NCI-H1092 treated with DMSO at 0.1 percent for 48 hours (cell line): Measurements from ENCODE around the gene GPR155.

ENCODE experiments used
- DNase-seq: peaks from one replicate; lab custom pipeline; 2025; lab: John Stamatoyannopoulos, UW

The GPR155 gene

DNA sequence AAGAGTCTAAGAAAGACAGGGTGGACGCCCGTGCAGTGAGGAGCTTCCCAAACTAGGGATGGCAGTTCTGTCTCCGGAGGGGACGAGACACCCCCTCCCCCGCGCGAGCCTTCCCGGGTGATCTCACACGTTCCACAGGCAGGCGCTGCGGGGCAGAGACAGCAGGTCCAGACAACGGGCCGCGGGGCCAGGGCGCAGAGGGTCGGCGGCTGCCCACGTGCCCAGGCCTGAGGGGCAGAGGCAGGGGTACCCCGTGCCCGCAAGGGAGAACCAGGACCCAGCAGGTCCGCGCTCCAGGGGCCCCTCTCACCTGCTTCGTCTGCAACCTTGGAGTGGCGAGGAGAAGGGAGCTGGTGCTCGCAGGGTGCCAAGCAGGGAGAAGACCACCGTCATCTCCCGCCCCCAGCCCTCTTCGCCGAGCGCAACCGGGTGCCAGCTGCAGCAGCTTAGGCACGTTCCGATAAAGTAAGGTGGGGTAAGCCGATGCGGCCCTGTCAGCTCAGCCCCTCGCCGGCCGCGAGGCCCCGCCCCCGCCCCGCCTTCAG, at the start of gene GPR155:
Gene GPR155, minus strand, starts transcription at position 467 of the 545 bp plus-strand sequence. CDS start 5,073 bp downstream, outside the sequence.
- peak; percentile 53 for DNase-seq

DNA sequence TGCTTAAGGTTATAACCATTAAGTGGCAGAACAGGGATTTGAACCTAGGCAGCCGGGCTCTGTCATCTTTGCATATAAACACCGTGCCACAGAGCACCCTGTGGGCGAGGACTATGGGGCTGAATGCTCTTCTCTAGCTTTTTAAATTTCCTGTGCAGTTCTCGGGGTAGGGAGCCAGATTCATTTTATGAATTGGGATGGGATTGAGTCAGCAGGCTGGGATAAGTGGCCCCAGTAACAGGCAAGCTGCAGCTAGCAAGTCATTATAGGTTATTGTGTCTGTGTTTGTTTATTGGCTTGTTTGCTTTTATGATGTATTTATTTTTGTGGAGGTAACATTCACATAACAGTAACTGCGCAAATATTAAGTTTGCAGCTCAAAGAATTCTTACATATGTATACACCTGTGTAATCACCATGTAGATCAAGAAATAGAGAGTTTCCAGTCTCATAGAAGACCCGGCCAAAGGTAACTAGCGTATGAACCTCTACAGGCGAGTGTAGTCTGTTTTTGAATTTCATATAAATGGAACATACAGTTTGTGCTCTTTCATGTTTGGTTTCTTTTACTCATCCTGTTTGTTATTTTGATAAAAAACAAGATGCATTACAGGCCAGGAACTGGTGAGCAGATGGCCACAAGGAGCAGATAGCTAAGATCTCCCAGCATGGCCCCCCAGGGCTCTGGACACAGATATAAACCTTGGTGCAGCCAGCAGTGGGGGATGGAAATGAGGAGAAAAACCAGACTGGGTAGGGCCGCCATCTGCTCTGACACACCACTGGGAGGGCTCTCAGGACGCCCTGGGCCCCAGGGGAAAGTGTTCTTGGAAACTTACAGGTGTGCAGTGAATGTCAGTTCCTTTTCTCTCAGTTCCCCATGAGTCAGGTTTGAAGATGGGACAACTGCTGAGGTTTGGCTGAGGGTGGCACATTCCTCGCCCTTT, 49.2 kb upstream of the GPR155 start:
- DNase-seq = peak; percentile 35

DNA sequence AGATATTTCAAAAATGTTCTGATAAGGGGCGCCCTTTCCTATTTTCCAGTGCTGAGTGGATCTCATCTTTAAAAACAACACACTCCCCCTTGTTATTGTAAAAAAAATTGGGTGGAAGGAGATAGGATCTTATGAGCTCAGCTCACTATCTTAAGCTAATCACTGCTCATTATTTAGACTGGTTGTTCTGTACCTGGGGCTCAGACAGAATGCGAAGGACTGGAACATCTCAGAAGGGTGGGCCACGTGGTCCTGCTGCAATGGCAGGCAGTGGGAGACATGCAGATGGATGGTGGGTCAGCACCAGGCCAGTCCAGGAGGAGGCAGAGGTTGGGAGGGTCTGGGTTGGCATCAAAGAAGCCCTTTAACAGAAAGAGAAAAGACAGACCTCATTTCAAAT, 48.3 kb upstream of the GPR155 start:
- DNase-seq = no peak

- no peak for DNase-seq
These were observed 43.1 kb upstream of the GPR155 start for GRCh38 chr2:174529916-174530315.

DNA sequence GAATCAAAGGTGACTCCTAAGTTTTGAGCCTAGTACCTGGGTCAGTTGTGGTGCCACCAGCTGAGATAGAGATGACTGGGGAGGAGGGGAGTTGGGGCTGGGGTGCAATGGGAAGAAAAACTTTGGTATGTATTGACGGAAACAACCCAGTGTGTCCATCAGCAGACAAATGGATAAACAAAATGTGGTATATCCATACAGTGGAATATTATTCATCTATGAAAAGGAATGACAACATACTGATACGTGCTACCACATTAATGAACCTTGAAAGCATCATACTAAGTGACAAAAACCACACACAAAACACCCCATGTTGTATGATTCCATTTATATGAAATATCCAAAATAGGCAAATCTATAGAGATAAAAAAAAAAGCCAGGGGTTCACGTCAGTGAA, 41.1 kb upstream of the GPR155 start:
- DNase-seq = no peak

DNA sequence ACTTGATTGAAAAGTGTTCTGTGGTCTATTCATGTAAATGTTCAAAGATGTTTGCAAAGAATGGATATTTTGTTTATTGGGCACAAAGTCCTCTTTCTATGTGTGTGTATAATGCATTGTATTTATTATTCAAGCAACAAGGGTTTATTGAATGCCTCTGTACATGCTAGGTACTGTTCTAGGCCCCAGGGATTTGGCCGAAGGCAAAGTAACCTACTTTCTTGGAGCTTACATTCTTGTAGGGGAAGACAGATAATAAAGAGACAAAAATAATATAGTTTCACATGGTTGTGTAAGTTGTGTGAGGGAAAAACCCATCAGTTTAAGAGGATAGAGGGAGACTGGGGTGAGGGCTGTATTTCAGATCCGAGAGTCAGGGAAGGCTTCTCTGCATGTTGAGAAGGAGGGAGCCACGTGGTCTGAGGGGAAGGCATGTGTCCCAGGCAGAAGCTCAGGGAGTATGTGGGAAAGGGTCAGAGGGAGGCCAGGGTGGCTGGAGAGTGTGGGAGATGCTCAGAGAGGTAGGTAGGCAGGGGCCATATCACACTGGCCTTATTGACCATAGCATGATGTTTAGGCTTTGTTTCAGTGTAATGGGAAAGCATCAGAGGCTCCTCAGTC, 40.4 kb upstream of the GPR155 start:
- DNase-seq = no peak

GRCh38 chr2:174524527-174524926, 37.7 kb upstream of the GPR155 start:
- DNase-seq = no peak

DNA sequence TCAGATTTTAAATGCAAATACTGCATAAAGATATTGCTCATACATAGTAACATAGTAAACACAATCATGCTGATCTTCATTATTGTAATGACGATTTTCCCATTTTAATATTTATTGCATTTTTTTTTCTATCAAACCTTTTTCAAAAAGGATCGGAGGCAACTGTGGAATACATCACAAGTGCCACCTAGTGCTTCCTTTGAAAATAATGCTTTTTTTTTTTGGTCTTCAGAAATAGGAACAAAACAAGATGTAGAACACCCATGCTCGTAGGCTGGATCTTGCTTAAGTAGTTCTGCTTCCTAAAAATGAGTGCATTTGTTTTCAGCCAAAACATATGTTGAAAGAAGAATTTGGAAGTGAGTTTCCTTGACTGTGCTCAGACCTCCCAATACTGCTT, 35.7 kb upstream of the GPR155 start:
- no peak for DNase-seq

DNA sequence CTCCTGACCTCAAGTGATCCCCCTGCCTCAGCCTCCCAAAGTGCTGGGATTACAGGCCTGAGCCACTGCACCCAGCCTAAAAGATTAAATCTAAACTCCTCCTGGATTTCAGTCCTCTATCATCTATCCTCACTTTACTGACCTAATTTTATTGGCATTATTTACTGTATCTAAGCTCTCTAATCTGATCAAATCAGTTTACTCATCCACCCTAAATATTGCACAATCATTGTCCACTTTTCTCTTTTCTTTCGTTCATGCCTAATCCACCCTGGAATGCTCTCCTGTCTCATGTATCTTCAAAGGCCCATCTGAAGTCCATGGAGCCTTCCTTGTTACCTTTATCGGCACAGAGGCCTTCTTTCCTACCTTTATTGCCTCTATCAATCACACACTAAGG, 31.6 kb upstream of the GPR155 start:
- DNase-seq = no peak

GRCh38 chr2:174516501-174517378, 29.9 kb upstream of the GPR155 start:
- no peak for DNase-seq

- DNase-seq = no peak
These were observed 25.5 kb upstream of the GPR155 start for GRCh38 chr2:174512345-174512744.

DNA sequence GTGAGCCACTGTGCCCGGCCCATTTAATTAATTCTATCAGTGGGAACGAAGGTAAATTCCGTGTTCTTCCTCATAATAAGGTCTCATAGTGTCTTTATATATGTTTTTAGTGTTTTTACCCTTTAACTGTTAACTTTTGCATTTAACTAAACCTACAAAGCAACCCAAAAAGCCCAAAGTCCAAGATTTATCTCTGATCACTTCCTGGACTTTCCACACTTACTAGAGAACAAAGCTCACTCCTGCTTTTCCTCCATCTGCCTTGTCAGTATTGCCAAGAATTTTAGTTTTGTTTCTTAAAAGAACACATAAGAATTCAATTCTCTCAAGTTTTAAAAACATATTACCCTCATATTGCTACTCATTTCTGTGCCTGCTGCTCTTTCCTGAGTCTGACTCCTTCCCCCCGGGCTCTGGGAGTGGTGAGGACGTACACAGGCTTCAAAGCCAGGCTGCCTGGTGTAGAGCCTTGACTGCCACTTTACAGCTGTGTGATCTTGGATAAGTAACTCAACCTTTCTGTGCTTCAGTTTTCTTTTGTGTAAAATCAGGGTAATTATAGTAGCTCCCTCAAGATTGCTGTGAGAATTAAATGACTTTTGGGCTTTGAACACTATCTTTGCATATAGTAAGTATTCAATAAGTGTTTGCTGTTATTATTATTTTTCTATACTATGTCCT, 24.9 kb upstream of the GPR155 start:
- DNase-seq = no peak

DNA sequence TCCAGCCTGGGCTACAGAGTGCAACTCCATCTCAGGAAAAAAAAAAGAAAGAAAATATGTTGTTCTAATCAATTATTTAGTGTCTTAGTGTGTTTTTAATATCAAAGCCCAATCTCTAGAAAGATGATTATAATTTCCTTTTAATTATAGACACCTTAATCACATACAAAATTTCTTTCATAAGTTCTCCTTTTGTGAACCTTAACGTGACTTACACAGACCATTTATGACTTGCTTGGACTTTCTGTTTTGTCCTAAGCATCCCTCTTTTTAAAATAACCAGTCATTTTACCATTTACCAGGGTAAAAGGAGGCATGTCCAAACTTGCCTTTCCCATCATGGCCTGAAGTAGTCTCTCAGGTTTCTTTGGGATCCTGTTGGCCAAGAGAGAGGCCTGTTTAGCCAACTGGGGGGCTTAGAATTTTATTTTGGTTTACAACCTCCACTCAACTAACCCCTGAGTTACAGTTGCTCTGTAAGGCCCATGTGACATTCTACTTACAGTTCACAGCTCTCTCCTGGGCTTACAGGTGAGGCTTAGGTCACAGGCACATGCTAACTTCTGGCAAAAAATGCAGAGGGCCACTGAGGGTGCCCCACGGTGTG, 23.9 kb upstream of the GPR155 start:
- DNase-seq = no peak

- no peak for DNase-seq
These were observed 16.5 kb upstream of the GPR155 start for GRCh38 chr2:174503161-174503809.

DNA sequence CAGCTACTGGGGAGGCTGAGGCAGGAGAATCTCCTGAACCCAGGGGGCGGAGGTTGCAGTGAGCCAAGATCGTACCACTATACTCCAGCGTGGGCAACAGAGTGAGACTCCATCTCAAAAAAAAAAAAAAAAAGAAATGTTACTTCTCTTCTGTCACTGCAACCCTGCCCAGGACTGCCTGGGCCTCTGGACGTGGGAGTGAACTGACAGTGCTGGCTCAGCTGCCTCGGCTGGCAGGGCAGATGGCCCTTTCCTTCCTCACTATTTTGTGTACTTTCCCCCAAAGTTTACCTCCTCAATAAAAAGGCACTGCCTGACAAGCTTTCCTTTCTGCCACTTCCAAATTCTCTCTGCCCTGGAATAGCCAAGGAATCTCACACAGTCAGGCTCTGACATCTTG, 12.5 kb upstream of the GPR155 start:
- DNase-seq = no peak

GRCh38 chr2:174495365-174496012, 8.7 kb upstream of the GPR155 start:
- no peak for DNase-seq

DNA sequence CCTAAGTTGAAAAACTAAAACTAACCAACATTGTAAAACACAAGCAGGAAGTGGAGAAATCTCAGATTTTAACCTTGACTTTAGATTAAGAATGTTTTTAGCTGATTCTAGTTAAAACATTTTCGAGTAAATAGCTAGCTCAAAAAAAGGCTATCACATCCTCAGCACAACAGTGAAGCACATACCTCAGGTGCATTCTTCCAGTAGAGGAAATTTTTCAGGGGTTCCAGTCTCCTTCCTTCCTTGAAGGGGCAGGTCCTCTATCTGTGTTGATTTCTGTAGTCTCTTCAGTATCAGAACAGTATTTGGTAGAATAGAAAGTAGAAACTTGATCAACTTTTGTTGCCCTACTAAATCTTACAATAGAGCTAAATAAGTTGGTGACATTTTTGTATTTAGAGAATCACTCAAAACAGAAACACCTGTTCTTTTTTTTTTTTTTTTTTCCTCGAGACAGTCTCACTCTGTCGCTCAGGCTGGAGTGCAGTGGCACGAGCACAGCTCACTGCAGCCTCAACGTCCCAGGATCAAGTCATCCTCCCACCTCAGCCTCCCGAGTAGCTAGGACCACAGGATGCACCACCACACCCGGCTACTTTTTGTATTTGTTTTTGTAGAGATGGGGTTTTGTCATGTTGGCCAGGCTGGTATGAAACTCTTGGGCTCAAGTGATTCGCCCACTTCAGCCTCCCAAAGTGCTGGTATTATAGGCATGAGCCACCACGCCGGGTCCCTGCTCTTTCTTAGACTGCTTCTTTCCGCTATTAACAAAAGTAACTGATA, 6.9 kb upstream of the GPR155 start:
- DNase-seq = no peak

DNA sequence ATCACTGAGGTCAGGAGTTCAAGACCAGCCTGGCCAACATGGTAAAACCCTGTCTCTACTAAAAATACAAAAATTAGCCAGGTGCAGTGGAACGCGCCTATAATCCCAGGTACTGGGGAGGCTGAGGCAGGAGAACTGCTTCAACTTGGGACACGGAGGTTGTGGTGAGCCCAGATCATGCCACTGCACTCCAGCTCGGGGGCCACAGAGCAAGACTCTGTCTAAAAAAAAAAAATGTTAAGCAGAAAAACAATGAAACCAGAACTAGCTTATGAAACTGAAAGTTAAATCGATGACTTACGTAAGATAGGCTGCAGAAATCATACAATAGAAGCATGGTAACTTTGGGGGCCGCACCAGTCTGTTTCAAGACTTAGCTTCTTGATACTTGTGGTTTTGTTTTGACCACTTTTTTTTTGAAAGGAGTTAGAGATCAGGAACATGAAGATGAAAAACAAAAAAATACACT, 6.2 kb upstream of the GPR155 start:
- DNase-seq = no peak

- DNase-seq = no peak
These were observed 5.1 kb upstream of the GPR155 start for GRCh38 chr2:174491947-174492346.
